Calu3 (cell line): ENCODE data around the gene STIMATE. TPM values are rescaled to one million over a fixed set of nuclear protein-coding genes. Genes with fewer than 3 reads are reported as not detected.

Source experiments
- BruUV-seq: library from RNA; stranded (reverse); fragments of 400-500 nt; replicated peaks from 2 replicates; lab custom pipeline; 2021; lab: Mats Ljungman, UMichigan
- CTCF ChIA-PET: fragments of 300-600 bp; sonication (Branson Sonifier 250); formaldehyde crosslinking; loops from one replicate; lab custom pipeline; 2022; ENCODE audit warnings: antibody characterized with exemption; lab: Charles Lee
- DNase-seq: peaks from one replicate; pipeline ENCODE4 v3.0.0; 2022
- H3K27ac Mint-ChIP-seq: one replicate; pipeline ENCODE4 v1.8.0; 2022; ENCODE audit warnings: mixed read lengths; ENCODE audit not compliant: unreplicated experiment
- H3K27me3 Mint-ChIP-seq: one replicate; pipeline ENCODE4 v1.8.0; 2022; ENCODE audit warnings: mixed read lengths; ENCODE audit not compliant: unreplicated experiment
- H3K36me3 Mint-ChIP-seq: one replicate; pipeline ENCODE4 v1.8.0; 2022; ENCODE audit warnings: mild to moderate bottlenecking, moderate library complexity, mixed read lengths; ENCODE audit not compliant: insufficient read depth, unreplicated experiment
- H3K4me1 Mint-ChIP-seq: one replicate; pipeline ENCODE4 v1.8.0; 2022; ENCODE audit warnings: mild to moderate bottlenecking, low read depth, mixed read lengths; ENCODE audit not compliant: unreplicated experiment
- H3K4me3 Mint-ChIP-seq: one replicate; pipeline ENCODE4 v1.8.0; 2022; ENCODE audit warnings: mild to moderate bottlenecking, low read depth, moderate library complexity, mixed read lengths; ENCODE audit not compliant: unreplicated experiment
- H3K9me3 Mint-ChIP-seq: one replicate; pipeline ENCODE4 v1.8.0; 2022; ENCODE audit warnings: low read depth, mixed read lengths; ENCODE audit not compliant: unreplicated experiment
- CTCF ChIP-seq: fragments of 200-600 bp; IDR thresholded peaks from one replicate; pipeline ENCODE4 v1.8.0; 2022; ENCODE audit warnings: antibody characterized with exemption; ENCODE audit not compliant: unreplicated experiment
- intact Hi-C: fragments of 100-400 bp; cut with micrococcal nuclease; formaldehyde crosslinking; loops from one replicate; pipeline ENCODE4 v1.10.0; 2022; ENCODE audit not compliant: unreplicated experiment
- total RNA-seq: library from RNA; stranded (reverse); gene quantifications from 2 replicates; pipeline ENCODE4 v1.2.3, GENCODE V29; 2022

The STIMATE gene
- total RNA-seq, 1 experiment from 2014 or later, result 11.7 TPM

- no peaks in the 10 kb centered on the region for H3K4me1 Mint-ChIP-seq
- intact Hi-C loops, result no loop called here
- H3K27me3 Mint-ChIP-seq, result no peaks in the 10 kb centered on the region
- H3K36me3 Mint-ChIP-seq, result no peaks in the 10 kb centered on the region
- BruUV-seq, result no TSS peak
- CTCF ChIA-PET, result interaction anchor here (0.7 kb wide), 1 partner anchor 38 kb away, joined by 3 read pairs; no protein-coding TSS in a partner anchor
- no peak overlapping the region for H3K27ac Mint-ChIP-seq
- H3K9me3 Mint-ChIP-seq, result no peaks in the 10 kb centered on the region
- no peak overlapping the region for H3K4me3 Mint-ChIP-seq
- no peak for DNase-seq
- no peak for TF ChIP-seq CTCF
Observed at GRCh38 chr3:52844290-52844975, 52.9 kb downstream of the STIMATE start.

- no peak overlapping the region for H3K27ac Mint-ChIP-seq
- intact Hi-C loops, result no loop called here
- no peak for TF ChIP-seq CTCF
- no peaks in the 10 kb centered on the region for H3K27me3 Mint-ChIP-seq
- H3K4me1 Mint-ChIP-seq, result no peaks in the 10 kb centered on the region
- DNase-seq, result no peak
- CTCF ChIA-PET, result interaction anchor here (0.7 kb wide), 1 partner anchor 402 kb away, joined by 5 read pairs; no protein-coding TSS in a partner anchor
- no peaks in the 10 kb centered on the region for H3K9me3 Mint-ChIP-seq
- H3K36me3 Mint-ChIP-seq, result no peaks in the 10 kb centered on the region
- no peak overlapping the region for H3K4me3 Mint-ChIP-seq
- BruUV-seq, result no TSS peak
Observed at GRCh38 chr3:52843881-52844280, 53.5 kb downstream of the STIMATE start.

- H3K9me3 Mint-ChIP-seq, result no peaks in the 10 kb centered on the region
Observed at GRCh38 chr3:52843108-52843865, 54.1 kb downstream of the STIMATE start.

GRCh38 chr3:52842424-52842823 lies 54.9 kb downstream of the STIMATE start:
- BruUV-seq, result no TSS peak
- DNase-seq, result no peak
- CTCF ChIA-PET, result no interaction called here
- Mint-ChIP-seq H3K4me1 (no peaks in the 10 kb centered on the region), H3K4me3 (no peak overlapping the region), H3K36me3 (no peaks in the 10 kb centered on the region), H3K27me3 (no peaks in the 10 kb centered on the region), H3K9me3 (no peaks in the 10 kb centered on the region), H3K27ac (no peak overlapping the region)
- TF ChIP-seq CTCF, result no peak
- intact Hi-C loops, result no loop called here

More at GRCh38 chr3:52843108-52843865, 54.1 kb downstream of the STIMATE start:
- Mint-ChIP-seq H3K27me3 (no peaks in the 10 kb centered on the region), H3K36me3 (no peaks in the 10 kb centered on the region), H3K27ac (no peak overlapping the region), H3K4me3 (no peak overlapping the region), H3K4me1 (no peaks in the 10 kb centered on the region)
- no peak for TF ChIP-seq CTCF
- BruUV-seq, result no TSS peak
- DNase-seq, result no peak
- CTCF ChIA-PET, result interaction anchor here (0.7 kb wide), 1 partner anchor 401 kb away, joined by 5 read pairs; no protein-coding TSS in a partner anchor
- intact Hi-C loops, result no loop called here
